A673 (cell line): ENCODE measurements around the gene ZNF273.

ENCODE experiments used
- EZH2 ChIP-seq: fragments of 200-600 bp; sonication (generic); IDR thresholded peaks from 2 replicates; pipeline ENCODE4 v1.6.1; 2017; ENCODE audit warnings: borderline replicate concordance, low read depth, mild to moderate bottlenecking, mixed read lengths, antibody characterized with exemption, low read length; ENCODE audit not compliant: poor library complexity, severe bottlenecking
- TF ChIP-seq, protein P1 (sequence below): fragments of 300-800, 200-600 bp; sonication (generic); conservative IDR thresholded peaks from 2 replicates; pipeline ENCODE4 v1.5.1; 2017; ENCODE audit warnings: low read depth, mild to moderate bottlenecking, antibody characterized with exemption, low read length, moderate library complexity, mixed read lengths

DNA sequence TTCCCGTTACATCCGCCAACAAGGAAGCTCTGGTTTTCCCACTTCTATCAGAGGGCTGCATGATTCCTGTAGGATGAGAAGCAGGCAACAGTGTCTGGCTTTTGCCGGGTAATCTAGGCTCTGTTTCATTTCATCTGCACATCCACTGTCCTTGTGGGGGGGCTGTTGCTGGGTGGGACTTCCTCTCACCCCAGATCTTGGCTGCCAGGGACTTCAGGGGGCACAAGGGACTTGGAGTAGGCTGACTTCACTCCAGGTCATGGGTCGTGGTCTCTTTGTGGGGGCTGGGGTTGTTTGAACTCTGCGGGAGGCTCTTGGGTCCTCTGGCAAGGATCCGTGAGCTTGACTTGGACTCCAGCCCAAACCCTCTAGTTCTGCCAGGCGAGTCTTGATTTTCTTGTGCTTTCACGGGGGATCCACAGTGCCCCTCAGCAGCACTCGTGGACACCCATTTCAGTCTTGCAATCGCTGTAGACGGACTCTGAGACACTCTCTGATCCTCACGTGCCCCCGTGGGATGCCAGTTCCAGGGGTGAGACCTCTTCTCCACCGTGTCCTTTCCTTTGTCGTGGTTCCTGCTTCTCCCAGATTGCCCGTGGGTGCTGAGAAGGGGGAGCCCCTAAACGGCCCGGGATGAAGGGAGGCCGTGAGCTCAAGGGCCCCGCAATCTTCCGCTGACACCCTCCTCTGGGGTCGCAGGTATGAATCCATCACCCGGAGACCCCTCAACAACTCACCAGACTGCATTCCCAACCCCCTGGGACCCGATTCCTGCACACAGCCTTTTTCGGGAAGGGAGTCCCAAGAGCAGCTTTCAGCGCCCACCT, 21.4 kb upstream of the ZNF273 start:
- TF ChIP-seq, protein P1, sequence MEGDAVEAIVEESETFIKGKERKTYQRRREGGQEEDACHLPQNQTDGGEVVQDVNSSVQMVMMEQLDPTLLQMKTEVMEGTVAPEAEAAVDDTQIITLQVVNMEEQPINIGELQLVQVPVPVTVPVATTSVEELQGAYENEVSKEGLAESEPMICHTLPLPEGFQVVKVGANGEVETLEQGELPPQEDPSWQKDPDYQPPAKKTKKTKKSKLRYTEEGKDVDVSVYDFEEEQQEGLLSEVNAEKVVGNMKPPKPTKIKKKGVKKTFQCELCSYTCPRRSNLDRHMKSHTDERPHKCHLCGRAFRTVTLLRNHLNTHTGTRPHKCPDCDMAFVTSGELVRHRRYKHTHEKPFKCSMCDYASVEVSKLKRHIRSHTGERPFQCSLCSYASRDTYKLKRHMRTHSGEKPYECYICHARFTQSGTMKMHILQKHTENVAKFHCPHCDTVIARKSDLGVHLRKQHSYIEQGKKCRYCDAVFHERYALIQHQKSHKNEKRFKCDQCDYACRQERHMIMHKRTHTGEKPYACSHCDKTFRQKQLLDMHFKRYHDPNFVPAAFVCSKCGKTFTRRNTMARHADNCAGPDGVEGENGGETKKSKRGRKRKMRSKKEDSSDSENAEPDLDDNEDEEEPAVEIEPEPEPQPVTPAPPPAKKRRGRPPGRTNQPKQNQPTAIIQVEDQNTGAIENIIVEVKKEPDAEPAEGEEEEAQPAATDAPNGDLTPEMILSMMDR: no peak
- TF ChIP-seq EZH2: no peak
